Upper lobe of right lung (tissue), 1 donor: ENCODE results near the gene RPS10. TPM values are rescaled to one million over a fixed set of nuclear protein-coding genes. Genes with fewer than 3 reads are reported as not detected.
A peak's percentile ranks its signal among the peaks of the same experiment; 100 is the strongest.
"Not testable (repeated sequence)": the region's sequence is repeated elsewhere in the genome, so short reads cannot be mapped to it uniquely, and the experiment has no call there.

Experiments
- ATAC-seq: fragments of 200-7000 bp; cut with Tn5 transposase; one replicate; pipeline ENCODE4 v1.9.1; 2020; ENCODE audit warnings: mild to moderate bottlenecking, moderate library complexity
- DNase-seq: peaks from one replicate; pipeline ENCODE4 v3.0.0-alpha.2; 2020
- H3K27ac ChIP-seq: fragments of 200-600 bp; one replicate; pipeline ENCODE4 v1.8.0; 2022
- H3K27me3 ChIP-seq: fragments of 200-600 bp; one replicate; pipeline ENCODE4 v1.8.0; 2022; ENCODE audit warnings: mild to moderate bottlenecking
- H3K36me3 ChIP-seq: fragments of 200-600 bp; one replicate; pipeline ENCODE4 v1.8.0; 2022
- H3K4me1 ChIP-seq: fragments of 200-600 bp; one replicate; pipeline ENCODE4 v1.8.0; 2022
- H3K4me3 ChIP-seq: fragments of 200-600 bp; one replicate; pipeline ENCODE4 v1.8.0; 2022; ENCODE audit warnings: mild to moderate bottlenecking
- H3K9me3 ChIP-seq: fragments of 200-600 bp; one replicate; pipeline ENCODE4 v1.8.0; 2022
- intact Hi-C: fragments of 100-400 bp; cut with DNase I; formaldehyde crosslinking; loops from one replicate; pipeline ENCODE4 v1.11.0; 2022
- total RNA-seq: library from RNA; stranded (reverse); fragmentation: NEBNext Ultra II Directional; extraction: Animal tissue kit (Norgen Biotek cat#: 25700); gene quantifications from one replicate; pipeline ENCODE4 v1.2.1, GENCODE V29; 2021
- TF ChIP-seq, protein P1 (sequence below): fragments of 200-600 bp; IDR thresholded peaks from one replicate; pipeline ENCODE4 v1.8.0; 2022; ENCODE audit warnings: antibody characterized with exemption
- donor health status: DM: no; HTN: yes; CAD: no; lungs with severe emphysema.

The RPS10 gene
- total RNA-seq, 1 donor from 2014 or later = 875 TPM

DNA sequence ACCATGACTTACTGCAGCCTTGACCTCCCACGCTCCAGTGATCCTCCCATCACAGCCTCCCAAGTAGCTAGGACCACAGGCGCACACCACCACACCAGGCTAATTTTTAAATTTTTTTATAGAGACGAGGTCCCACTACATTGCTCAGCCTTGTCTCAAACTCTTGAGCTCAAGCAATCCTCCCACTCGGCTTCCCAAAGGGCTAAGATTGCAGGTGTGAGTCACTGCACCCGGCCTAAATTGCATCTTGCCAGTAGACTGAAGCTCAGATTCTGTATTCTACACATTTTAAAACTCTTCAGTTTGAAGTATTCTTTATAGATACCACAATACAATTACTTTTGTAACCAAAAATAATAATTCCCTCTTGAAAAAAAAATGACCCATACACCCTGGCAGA, 44.8 kb downstream of the RPS10 start:
- Histone ChIP-seq H3K27me3 (no peaks in the 10 kb centered on the region), H3K4me3 (no peak overlapping the region), H3K9me3 (no peaks in the 10 kb centered on the region), H3K4me1 (peaks cover 11% of the 10 kb centered on the region), H3K36me3 (no peaks in the 10 kb centered on the region), H3K27ac (no peak overlapping the region)
- TF ChIP-seq, protein P1, sequence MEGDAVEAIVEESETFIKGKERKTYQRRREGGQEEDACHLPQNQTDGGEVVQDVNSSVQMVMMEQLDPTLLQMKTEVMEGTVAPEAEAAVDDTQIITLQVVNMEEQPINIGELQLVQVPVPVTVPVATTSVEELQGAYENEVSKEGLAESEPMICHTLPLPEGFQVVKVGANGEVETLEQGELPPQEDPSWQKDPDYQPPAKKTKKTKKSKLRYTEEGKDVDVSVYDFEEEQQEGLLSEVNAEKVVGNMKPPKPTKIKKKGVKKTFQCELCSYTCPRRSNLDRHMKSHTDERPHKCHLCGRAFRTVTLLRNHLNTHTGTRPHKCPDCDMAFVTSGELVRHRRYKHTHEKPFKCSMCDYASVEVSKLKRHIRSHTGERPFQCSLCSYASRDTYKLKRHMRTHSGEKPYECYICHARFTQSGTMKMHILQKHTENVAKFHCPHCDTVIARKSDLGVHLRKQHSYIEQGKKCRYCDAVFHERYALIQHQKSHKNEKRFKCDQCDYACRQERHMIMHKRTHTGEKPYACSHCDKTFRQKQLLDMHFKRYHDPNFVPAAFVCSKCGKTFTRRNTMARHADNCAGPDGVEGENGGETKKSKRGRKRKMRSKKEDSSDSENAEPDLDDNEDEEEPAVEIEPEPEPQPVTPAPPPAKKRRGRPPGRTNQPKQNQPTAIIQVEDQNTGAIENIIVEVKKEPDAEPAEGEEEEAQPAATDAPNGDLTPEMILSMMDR = no peak
- ATAC-seq (no peak), DNase-seq (no peak)
- intact Hi-C loops = no loop called here

DNA sequence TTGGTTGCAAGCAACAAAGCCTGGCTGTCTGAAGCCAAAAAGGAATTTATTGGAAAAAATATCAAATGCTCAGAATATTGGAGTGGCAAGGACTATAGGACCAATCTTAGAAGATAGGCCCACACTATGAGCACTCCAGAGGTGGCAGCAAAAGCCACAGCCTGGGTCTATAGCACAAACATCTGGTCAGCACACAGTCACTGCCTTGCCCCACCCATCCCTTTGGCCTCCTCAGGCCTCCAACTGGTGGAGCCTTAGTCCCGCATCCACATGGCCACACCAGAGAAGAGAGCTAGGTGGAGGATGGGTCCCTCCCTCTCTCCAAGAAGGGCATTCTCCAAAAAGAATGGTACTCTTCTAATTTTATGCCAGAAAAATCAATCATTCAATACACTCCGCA, 47.4 kb downstream of the RPS10 start:
- no peaks in the 10 kb centered on the region for H3K9me3 ChIP-seq
- TF ChIP-seq, protein P1 = no peak
- H3K4me1 ChIP-seq = peaks cover 10% of the 10 kb centered on the region
- no peaks in the 10 kb centered on the region for H3K36me3 ChIP-seq
- DNase-seq = no peak
- no peak overlapping the region for H3K27ac ChIP-seq
- intact Hi-C loops = no loop called here
- no peak overlapping the region for H3K4me3 ChIP-seq
- peak; percentile 32 for ATAC-seq
- H3K27me3 ChIP-seq = no peaks in the 10 kb centered on the region

DNA sequence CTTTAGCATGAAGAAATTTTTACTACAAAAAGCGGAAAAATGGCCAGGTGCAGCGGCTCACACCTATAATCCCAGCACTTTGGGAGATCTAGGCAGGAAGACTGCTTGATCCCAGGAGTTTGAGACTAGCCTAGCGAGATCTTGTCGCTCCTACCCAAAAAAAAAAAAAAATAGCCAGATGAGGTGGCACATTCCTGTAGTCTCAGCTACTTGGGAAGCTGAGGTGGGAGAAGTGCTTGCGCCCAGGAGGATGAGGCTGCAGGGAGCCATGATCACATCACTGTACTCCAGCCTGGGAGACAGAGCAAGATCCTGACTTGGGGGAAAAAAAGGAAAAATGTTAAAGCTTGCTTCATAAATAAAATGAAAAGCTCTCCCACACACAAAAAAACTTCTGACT, 47.9 kb downstream of the RPS10 start:
- intact Hi-C loops = no loop called here
- TF ChIP-seq, protein P1 = no peak

DNA sequence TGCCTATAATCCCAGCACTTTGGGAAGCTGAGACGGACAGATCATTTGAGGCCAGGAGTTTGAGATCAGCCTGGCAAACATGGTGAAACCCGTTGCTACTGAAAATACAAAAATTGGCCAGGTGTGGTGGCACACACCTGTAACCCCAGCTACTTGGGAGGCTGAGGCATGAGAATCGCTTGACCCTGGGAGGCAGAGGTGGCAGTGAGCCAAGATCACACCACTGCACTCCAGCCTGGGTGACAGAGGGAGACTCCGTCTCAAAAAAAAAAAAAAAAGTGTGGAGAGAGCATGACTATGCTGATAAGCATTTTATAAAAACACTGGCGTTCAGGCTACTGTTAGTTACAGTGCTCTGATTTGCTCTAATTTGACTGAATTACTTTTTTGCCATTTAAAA, 48.3 kb downstream of the RPS10 start:
- H3K36me3 ChIP-seq, H3K27me3 ChIP-seq, ATAC-seq, DNase-seq, H3K4me3 ChIP-seq, H3K27ac ChIP-seq, H3K9me3 ChIP-seq, H3K4me1 ChIP-seq, intact Hi-C loops: not testable (repeated sequence)

More for the DNA sequence above, 47.9 kb downstream of the RPS10 start:
- Histone ChIP-seq H3K27me3 (no peaks in the 10 kb centered on the region), H3K4me3 (no peak overlapping the region), H3K27ac (no peak overlapping the region), H3K9me3 (no peaks in the 10 kb centered on the region), H3K4me1 (peaks cover 10% of the 10 kb centered on the region), H3K36me3 (no peaks in the 10 kb centered on the region)
- DNase-seq (no peak), ATAC-seq (no peak)

DNA sequence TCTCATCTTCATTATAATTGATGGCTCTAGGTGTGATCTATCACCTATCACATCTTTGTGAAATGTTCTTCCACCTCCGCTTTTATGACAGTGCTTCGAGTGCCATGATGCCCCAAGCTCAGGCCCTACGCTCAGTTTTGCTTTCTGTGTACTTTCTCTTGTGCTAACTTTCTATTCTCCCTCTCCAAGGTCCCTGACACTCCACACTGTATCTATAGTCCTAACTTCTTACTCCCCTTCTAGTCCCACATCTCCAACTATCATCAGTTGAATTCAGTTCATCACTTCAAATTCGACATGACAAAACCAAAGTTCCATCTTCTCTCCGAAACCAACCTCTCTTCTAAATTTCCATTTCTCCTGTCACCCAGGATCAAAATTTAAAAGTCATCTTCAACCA, 50.0 kb downstream of the RPS10 start:
- intact Hi-C loops = no loop called here
- Histone ChIP-seq H3K27ac (no peak overlapping the region), H3K9me3 (no peaks in the 10 kb centered on the region), H3K4me1 (peaks cover 15% of the 10 kb centered on the region), H3K4me3 (no peak overlapping the region), H3K36me3 (no peaks in the 10 kb centered on the region), H3K27me3 (no peaks in the 10 kb centered on the region)
- TF ChIP-seq, protein P1 = no peak
- ATAC-seq (no peak), DNase-seq (no peak)

DNA sequence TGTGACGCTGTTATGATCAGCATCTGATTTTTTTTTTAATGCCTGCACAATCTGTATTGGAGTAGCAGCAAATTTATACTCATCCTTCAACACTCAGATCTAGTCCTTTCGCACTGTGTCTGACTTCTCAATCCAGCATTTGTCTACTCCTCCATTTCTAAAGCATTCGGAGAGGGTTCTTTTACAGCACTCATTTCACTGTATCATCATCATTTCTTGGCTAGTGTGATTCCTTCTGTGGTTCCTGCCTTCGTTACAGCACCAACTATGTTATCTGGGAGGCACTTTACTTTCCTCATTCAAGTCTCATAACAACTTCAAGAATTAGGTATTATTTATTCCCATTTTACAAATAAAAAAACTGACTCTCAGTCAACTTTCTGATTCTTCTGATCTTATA, 51.4 kb downstream of the RPS10 start:
- H3K4me3 ChIP-seq = no peak overlapping the region
- no peaks in the 10 kb centered on the region for H3K9me3 ChIP-seq
- H3K27ac ChIP-seq = peak overlapping the region; percentile 9
- H3K4me1 ChIP-seq = peaks cover 25% of the 10 kb centered on the region
- H3K36me3 ChIP-seq = no peaks in the 10 kb centered on the region
- intact Hi-C loops = no loop called here
- H3K27me3 ChIP-seq = no peaks in the 10 kb centered on the region
- TF ChIP-seq, protein P1 = no peak
- no peak for ATAC-seq
- DNase-seq = no peak
